SJSA1 (cell line): ENCODE measurements around the gene PAFAH1B1. TPM values are rescaled to one million over a fixed set of nuclear protein-coding genes. Genes with fewer than 3 reads are reported as not detected.
"Not testable (repeated sequence)": the region's sequence is repeated elsewhere in the genome, so short reads cannot be mapped to it uniquely, and the experiment has no call there.

ENCODE experiments used
- DNase-seq, 2 experiments: peaks; one replicate each; pipeline ENCODE4 v3.0.0-alpha.2; 2015 to 2020; ENCODE audit warnings: low spot score in 2 of 2, low read depth in 1 of 2
- H3K27ac ChIP-seq: fragments of 250-450 bp; sonication (Bioruptor Pico); 2 replicates; pipeline ENCODE4 v1.5.1; 2020; ENCODE audit warnings: mild to moderate bottlenecking, moderate library complexity
- H3K27me3 ChIP-seq: fragments of 250-450 bp; sonication (Bioruptor Pico); replicated peaks from 2 replicates; pipeline ENCODE4 v1.5.1; 2020; ENCODE audit warnings: mild to moderate bottlenecking, moderate library complexity
- H3K36me3 ChIP-seq: fragments of 250-450 bp; sonication (Bioruptor Pico); 2 replicates; pipeline ENCODE4 v1.5.1; 2020; ENCODE audit warnings: mild to moderate bottlenecking
- H3K4me1 ChIP-seq: fragments of 250-450 bp; sonication (Bioruptor Pico); replicated peaks from 2 replicates; pipeline ENCODE4 v1.6.1; 2021; ENCODE audit warnings: mild to moderate bottlenecking
- H3K4me3 ChIP-seq: fragments of 250-450 bp; sonication (Bioruptor Pico); 2 replicates; pipeline ENCODE4 v1.5.1; 2020; ENCODE audit warnings: mild to moderate bottlenecking
- H3K9me3 ChIP-seq: fragments of 250-450 bp; sonication (Bioruptor Pico); replicated peaks from 2 replicates; pipeline ENCODE4 v1.5.1; 2020; ENCODE audit warnings: mild to moderate bottlenecking
- total RNA-seq: library from RNA; depleted of rRNA; stranded (reverse); fragments of >200 nt; shearing (Covaris generic); gene quantifications from 2 replicates; pipeline ENCODE4 v1.2.3, GENCODE V29; 2014

The PAFAH1B1 gene
- total RNA-seq, 1 experiment from 2014 or later, result 87.2 TPM

GRCh38 chr17:2635241-2635640 lies 41.8 kb downstream of the PAFAH1B1 start:
- no peak for DNase-seq
- no peak overlapping the region for H3K4me3 ChIP-seq
- no peaks in the 10 kb centered on the region for H3K27me3 ChIP-seq
- peaks cover 41% of the 10 kb centered on the region for H3K36me3 ChIP-seq
- H3K4me1 ChIP-seq, result peaks cover 7% of the 10 kb centered on the region; the same call in 1 of the 2 replicates
- no peak overlapping the region for H3K27ac ChIP-seq
- no peaks in the 10 kb centered on the region for H3K9me3 ChIP-seq

DNA sequence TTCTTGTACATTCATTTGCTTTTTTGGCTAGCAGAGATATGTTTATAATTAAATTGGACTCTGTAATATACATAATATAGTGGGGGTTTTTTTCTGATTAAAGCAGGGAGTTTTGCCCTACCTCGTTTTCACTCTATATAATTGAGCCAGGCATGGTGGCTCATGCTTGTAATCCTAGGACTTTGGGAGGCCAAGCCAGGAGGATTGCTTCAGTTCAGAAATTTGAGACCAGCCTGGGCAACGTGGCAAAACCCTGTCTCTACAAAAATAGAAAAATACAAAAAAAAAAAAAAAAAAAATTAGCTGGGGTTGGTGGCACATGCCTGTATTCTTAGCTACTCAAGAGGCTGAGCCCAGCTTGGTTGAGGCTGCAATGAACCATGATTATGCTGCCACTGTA lies 42.2 kb downstream of the PAFAH1B1 start:
- Histone ChIP-seq H3K4me3 (no peak overlapping the region), H3K9me3 (no peaks in the 10 kb centered on the region), H3K4me1 (peaks cover 7% of the 10 kb centered on the region; the same call in 1 of the 2 replicates), H3K27me3 (no peaks in the 10 kb centered on the region), H3K27ac (no peak overlapping the region), H3K36me3 (peaks cover 44% of the 10 kb centered on the region)
- DNase-seq, result no peak

- no peak for DNase-seq
- Histone ChIP-seq H3K27me3 (no peaks in the 10 kb centered on the region), H3K27ac (no peak overlapping the region), H3K9me3 (no peaks in the 10 kb centered on the region), H3K4me3 (no peak overlapping the region), H3K36me3 (peaks cover 50% of the 10 kb centered on the region), H3K4me1 (peaks cover 7% of the 10 kb centered on the region; the same call in 1 of the 2 replicates)
Observed at GRCh38 chr17:2636169-2636930, 42.9 kb downstream of the PAFAH1B1 start.

DNA sequence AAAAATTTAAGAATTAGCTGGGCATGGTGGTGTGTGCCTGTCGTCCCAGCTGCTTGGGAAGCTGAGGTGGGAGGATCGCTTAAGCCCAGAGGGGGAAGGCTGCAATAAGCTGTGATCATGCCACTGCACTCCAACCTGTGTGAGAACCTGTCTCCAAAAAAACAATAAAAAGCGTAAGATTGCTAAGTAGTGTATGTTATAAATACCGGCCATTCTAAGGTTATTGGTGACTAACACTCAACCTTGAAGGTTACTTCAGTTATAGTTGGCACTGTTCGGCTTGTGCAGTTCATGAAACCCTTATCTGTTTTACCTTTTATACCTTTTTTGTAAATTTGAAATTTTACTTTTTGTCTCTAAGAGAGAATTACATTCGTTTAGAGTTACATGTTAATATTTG lies 44.0 kb downstream of the PAFAH1B1 start:
- Histone ChIP-seq H3K9me3 (no peaks in the 10 kb centered on the region), H3K36me3 (peaks cover 61% of the 10 kb centered on the region), H3K27ac (no peak overlapping the region), H3K4me3 (no peak overlapping the region), H3K27me3 (no peaks in the 10 kb centered on the region), H3K4me1 (peaks cover 7% of the 10 kb centered on the region; the same call in 1 of the 2 replicates)
- no peak for DNase-seq

DNA sequence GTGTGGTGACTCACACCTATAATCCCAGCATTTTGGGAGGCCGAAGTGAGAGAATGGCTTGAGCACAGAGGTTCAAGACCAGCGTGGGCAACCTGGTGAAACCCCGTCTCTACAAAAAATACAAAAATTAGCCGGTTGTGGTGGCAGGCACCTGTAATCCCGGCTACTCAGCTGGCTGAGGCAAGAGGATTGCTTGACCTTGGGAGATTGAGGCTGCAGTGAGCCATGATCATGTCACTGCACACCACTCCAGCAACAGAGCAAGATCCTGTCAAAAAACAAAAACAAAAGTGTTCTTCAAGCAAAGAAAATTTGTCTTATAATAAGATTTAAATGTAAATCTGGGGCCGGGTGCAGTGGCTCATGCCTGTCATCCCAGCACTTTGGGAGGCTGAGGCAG lies 51.5 kb downstream of the PAFAH1B1 start:
- Histone ChIP-seq H3K27ac (no peak overlapping the region), H3K36me3 (peaks cover 58% of the 10 kb centered on the region), H3K4me3 (no peak overlapping the region), H3K4me1 (peaks cover 9% of the 10 kb centered on the region), H3K27me3 (no peaks in the 10 kb centered on the region), H3K9me3 (no peaks in the 10 kb centered on the region)
- no peak for DNase-seq

GRCh38 chr17:2647957-2648356 lies 54.5 kb downstream of the PAFAH1B1 start:
- Histone ChIP-seq H3K9me3 (no peaks in the 10 kb centered on the region), H3K36me3 (peaks cover 53% of the 10 kb centered on the region), H3K27ac (no peak overlapping the region), H3K27me3 (no peaks in the 10 kb centered on the region), H3K4me1 (peaks cover 17% of the 10 kb centered on the region), H3K4me3 (no peak overlapping the region)
- DNase-seq, result no peak

GRCh38 chr17:2649191-2649590 lies 55.7 kb downstream of the PAFAH1B1 start:
- H3K27ac ChIP-seq, result no peak overlapping the region

GRCh38 chr17:2652911-2653310 lies 59.5 kb downstream of the PAFAH1B1 start:
- DNase-seq, H3K4me1 ChIP-seq, H3K9me3 ChIP-seq, H3K27ac ChIP-seq, H3K4me3 ChIP-seq, H3K27me3 ChIP-seq: not testable (repeated sequence)
- peaks cover 32% of the 10 kb centered on the region for H3K36me3 ChIP-seq

More at GRCh38 chr17:2649191-2649590, 55.7 kb downstream of the PAFAH1B1 start:
- Histone ChIP-seq H3K36me3 (peaks cover 51% of the 10 kb centered on the region), H3K4me3 (no peak overlapping the region), H3K9me3 (no peaks in the 10 kb centered on the region), H3K27me3 (no peaks in the 10 kb centered on the region), H3K4me1 (peaks cover 12% of the 10 kb centered on the region)
- DNase-seq, result no peak

- H3K4me1 ChIP-seq, result peaks cover 5% of the 10 kb centered on the region; the same call in 1 of the 2 replicates
- no peak for DNase-seq
- H3K27ac ChIP-seq, result no peak overlapping the region
- H3K9me3 ChIP-seq, result no peaks in the 10 kb centered on the region
- H3K4me3 ChIP-seq, result no peak overlapping the region
- H3K27me3 ChIP-seq, result no peaks in the 10 kb centered on the region
- peaks cover 40% of the 10 kb centered on the region for H3K36me3 ChIP-seq
Observed at GRCh38 chr17:2655546-2655945, 62.1 kb downstream of the PAFAH1B1 start.

- H3K36me3 ChIP-seq, result peaks cover 34% of the 10 kb centered on the region
- no peak overlapping the region for H3K27ac ChIP-seq
- no peaks in the 10 kb centered on the region for H3K4me1 ChIP-seq
- H3K4me3 ChIP-seq, result no peak overlapping the region
- no peaks in the 10 kb centered on the region for H3K9me3 ChIP-seq
- H3K27me3 ChIP-seq, result no peaks in the 10 kb centered on the region
- DNase-seq, result no peak
Observed at GRCh38 chr17:2656283-2656682, 62.8 kb downstream of the PAFAH1B1 start.

GRCh38 chr17:2659337-2659736 lies 65.9 kb downstream of the PAFAH1B1 start:
- H3K36me3 ChIP-seq, result peaks cover 19% of the 10 kb centered on the region
- not testable (repeated sequence) for H3K27me3 ChIP-seq, H3K4me1 ChIP-seq, H3K4me3 ChIP-seq, H3K9me3 ChIP-seq, H3K27ac ChIP-seq
- DNase-seq, result peak in 1 of 2 experiments; percentile 8

DNA sequence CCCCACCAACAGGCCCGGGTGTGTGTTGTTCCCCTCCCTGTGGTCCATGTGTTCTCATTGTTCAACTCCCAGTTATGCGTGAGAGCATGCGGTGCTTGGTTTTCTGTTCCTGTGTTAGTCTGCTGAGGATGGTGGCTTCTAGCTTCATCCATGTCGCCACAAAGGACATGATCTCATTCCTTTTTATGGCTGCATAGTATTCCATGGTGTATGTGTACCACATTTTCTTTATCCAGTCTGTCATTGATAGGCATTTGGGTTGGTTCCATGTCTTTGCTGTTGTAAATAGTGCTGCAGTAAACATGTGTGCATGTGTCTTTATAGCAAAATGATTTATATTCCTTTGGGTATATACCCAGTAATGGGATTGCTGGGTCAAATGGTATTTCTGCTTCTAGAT lies 67.0 kb downstream of the PAFAH1B1 start:
- peaks cover 19% of the 10 kb centered on the region for H3K36me3 ChIP-seq
- H3K27me3 ChIP-seq, H3K4me1 ChIP-seq, H3K9me3 ChIP-seq, H3K4me3 ChIP-seq, H3K27ac ChIP-seq, DNase-seq: not testable (repeated sequence)

- Histone ChIP-seq H3K36me3 (peaks cover 81% of the 10 kb centered on the region), H3K4me1 (no peaks in the 10 kb centered on the region), H3K27me3 (no peaks in the 10 kb centered on the region), H3K4me3 (no peak overlapping the region), H3K27ac (no peak overlapping the region), H3K9me3 (no peaks in the 10 kb centered on the region)
- no peak for DNase-seq
Observed at GRCh38 chr17:2672026-2672425, 78.6 kb downstream of the PAFAH1B1 start.

DNA sequence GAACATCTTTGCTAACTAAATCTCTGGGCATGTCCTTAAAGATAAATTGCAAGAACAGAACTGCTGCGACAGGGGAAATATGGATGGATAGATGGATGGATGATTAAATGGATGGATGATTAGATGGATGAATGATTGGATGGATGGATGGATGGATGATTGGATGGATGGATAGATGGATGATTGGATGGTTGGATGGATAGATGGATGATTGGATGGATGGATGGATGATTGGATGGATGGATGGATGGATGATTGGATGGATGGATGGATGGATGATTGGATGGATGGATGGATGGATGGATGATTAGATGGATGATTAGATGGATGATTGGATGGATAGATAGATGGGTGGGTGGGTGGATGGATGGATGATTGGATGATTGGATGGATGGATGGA lies 85.8 kb downstream of the PAFAH1B1 start:
- H3K4me3 ChIP-seq, H3K9me3 ChIP-seq, H3K27me3 ChIP-seq, H3K27ac ChIP-seq, H3K4me1 ChIP-seq, DNase-seq: not testable (repeated sequence)
- H3K36me3 ChIP-seq, result peaks cover 94% of the 10 kb centered on the region

GRCh38 chr17:2680961-2681360 lies 87.5 kb downstream of the PAFAH1B1 start:
- no peak overlapping the region for H3K27ac ChIP-seq
- H3K27me3 ChIP-seq, result no peaks in the 10 kb centered on the region
- no peak overlapping the region for H3K4me3 ChIP-seq
- no peaks in the 10 kb centered on the region for H3K9me3 ChIP-seq
- H3K36me3 ChIP-seq, result peaks cover 84% of the 10 kb centered on the region
- no peaks in the 10 kb centered on the region for H3K4me1 ChIP-seq
- DNase-seq, result no peak
